IMR-90 (cell line): ENCODE data around the gene TCF4. TPM values are rescaled to one million over a fixed set of nuclear protein-coding genes. Genes with fewer than 3 reads are reported as not detected.
A peak's percentile ranks its signal among the peaks of the same experiment; 100 is the strongest.

Source experiments
- ATAC-seq: fragments of 200-7000 bp; cut with Tn5 transposase; 2 replicates; pipeline ENCODE4 v1.9.1; 2020; ENCODE audit warnings: low read depth, mild to moderate bottlenecking, moderate library complexity
- BruUV-seq: library from RNA; stranded (reverse); fragments of 400-500 nt; replicated peaks from 2 replicates; lab custom pipeline; 2021; lab: Mats Ljungman, UMichigan
- CTCF ChIA-PET: fragments of 300-600 bp; formaldehyde crosslinking; extraction: SDS; loops from one replicate; lab custom pipeline; 2021; ENCODE audit warnings: antibody characterized with exemption; lab: Yijun Ruan, JAX
- POLR2A ChIA-PET: fragments of 300-600 bp; sonication (Branson Sonifier 250); formaldehyde crosslinking; loops from one replicate; lab custom pipeline; 2022; ENCODE audit warnings: antibody characterized with exemption; ENCODE audit not compliant: unreplicated experiment; lab: Charles Lee
- DNase-seq: peaks from one replicate; pipeline ENCODE4 v3.0.0; 2013
- H2AFZ ChIP-seq: replicated peaks from 2 replicates; pipeline ENCODE3; 2013; ENCODE audit warnings: low read length, mild to moderate bottlenecking; ENCODE audit not compliant: poor library complexity
- H2AK5ac ChIP-seq: 2 replicates; pipeline ENCODE4 v1.6.1; 2013; ENCODE audit warnings: low read depth, low read length, inconsistent platforms
- H2AK9ac ChIP-seq: replicated peaks from 2 replicates; pipeline ENCODE3; 2013; ENCODE audit warnings: mild to moderate bottlenecking, low read depth, low read length, moderate library complexity; ENCODE audit not compliant: poor library complexity
- H2BK120ac ChIP-seq: 2 replicates; pipeline ENCODE4 v1.6.1; 2013; ENCODE audit warnings: low read depth, low read length, inconsistent platforms
- H2BK15ac ChIP-seq: 3 replicates; pipeline ENCODE4 v1.6.1; 2013; ENCODE audit warnings: low read depth, low read length, inconsistent platforms
- H2BK20ac ChIP-seq: 2 replicates; pipeline ENCODE4 v1.6.1; 2013; ENCODE audit warnings: low read depth, mild to moderate bottlenecking, inconsistent platforms, low read length, moderate library complexity
- H2BK5ac ChIP-seq: 2 replicates; pipeline ENCODE4 v1.6.1; 2013; ENCODE audit warnings: mild to moderate bottlenecking, low read depth, low read length, inconsistent platforms; ENCODE audit not compliant: poor library complexity, severe bottlenecking
- H3K14ac ChIP-seq: replicated peaks from 2 replicates; pipeline ENCODE4 v1.6.1; 2013; ENCODE audit warnings: low read depth, low read length, inconsistent platforms
- H3K18ac ChIP-seq: 2 replicates; pipeline ENCODE4 v1.6.1; 2013; ENCODE audit warnings: low read depth, low read length, control low read depth
- H3K23ac ChIP-seq: 2 replicates; pipeline ENCODE4 v1.6.1; 2013; ENCODE audit warnings: low read depth, low read length, inconsistent platforms
- H3K27ac ChIP-seq: 2 replicates; pipeline ENCODE4 v1.5.1; 2013; ENCODE audit warnings: mild to moderate bottlenecking, control low read depth, low read length; ENCODE audit not compliant: insufficient read depth
- H3K27me3 ChIP-seq: 2 replicates; pipeline ENCODE4 v1.6.1; 2013; ENCODE audit warnings: low read length; ENCODE audit not compliant: control insufficient read depth, insufficient read depth
- H3K36me3 ChIP-seq: 2 replicates; pipeline ENCODE4 v1.6.1; 2013; ENCODE audit warnings: low read length, mixed read lengths; ENCODE audit not compliant: control insufficient read depth, insufficient read depth
- H3K4ac ChIP-seq: 2 replicates; pipeline ENCODE4 v1.6.1; 2013; ENCODE audit warnings: low read depth, low read length, inconsistent platforms
- H3K4me1 ChIP-seq: 2 replicates; pipeline ENCODE4 v1.6.1; 2013; ENCODE audit warnings: low read length, mixed read lengths; ENCODE audit not compliant: control insufficient read depth, insufficient read depth
- H3K4me2 ChIP-seq: 2 replicates; pipeline ENCODE4 v1.6.1; 2013; ENCODE audit warnings: low read depth, mild to moderate bottlenecking, control low read depth, low read length, moderate library complexity
- H3K4me3 ChIP-seq: 2 replicates; pipeline ENCODE4 v1.5.1; 2013; ENCODE audit warnings: low read depth, mild to moderate bottlenecking, control low read depth, low read length, moderate library complexity; ENCODE audit not compliant: insufficient read depth
- H3K56ac ChIP-seq: 2 replicates; pipeline ENCODE4 v1.6.1; 2013; ENCODE audit warnings: low read length, inconsistent platforms; ENCODE audit not compliant: insufficient read depth; ENCODE audit errors: extremely low read depth
- H3K79me1 ChIP-seq, 2 experiments: 2 replicates each; pipeline ENCODE4 v1.6.1; 2013; ENCODE audit warnings: low read length in 2 of 2, inconsistent platforms in 1 of 2, low read depth in 1 of 2
- H3K9ac ChIP-seq: 2 replicates; pipeline ENCODE4 v1.6.1; 2013; ENCODE audit warnings: low read depth, low read length, control low read depth
- H3K9me1 ChIP-seq: 2 replicates; pipeline ENCODE4 v1.6.1; 2013; ENCODE audit warnings: low read length, inconsistent platforms; ENCODE audit not compliant: insufficient read depth
- H3K9me3 ChIP-seq: 2 replicates; pipeline ENCODE4 v1.6.1; 2013; ENCODE audit warnings: low read length; ENCODE audit not compliant: control insufficient read depth, insufficient read depth
- H4K20me1 ChIP-seq: 2 replicates; pipeline ENCODE4 v1.6.1; 2013; ENCODE audit warnings: low read length, inconsistent platforms; ENCODE audit not compliant: insufficient read depth
- H4K5ac ChIP-seq: 2 replicates; pipeline ENCODE4 v1.6.1; 2013; ENCODE audit warnings: mild to moderate bottlenecking, low read depth, low read length, control low read depth
- H4K8ac ChIP-seq, 2 experiments: 2 replicates each; pipeline ENCODE4 v1.6.1; 2013; ENCODE audit warnings: low read depth in 2 of 2, low read length in 2 of 2, control low read depth in 1 of 2, inconsistent platforms in 1 of 2
- H4K91ac ChIP-seq: 2 replicates; pipeline ENCODE4 v1.6.1; 2013; ENCODE audit warnings: low read depth, low read length, inconsistent platforms; ENCODE audit not compliant: insufficient read depth
- ELK1 ChIP-seq: fragments of 150-350 bp; IDR thresholded peaks from 2 replicates; pipeline ENCODE4 v1.6.1; 2016; ENCODE audit warnings: low read depth, mild to moderate bottlenecking, low read length, moderate library complexity, borderline replicate concordance
- MAFK ChIP-seq: IDR thresholded peaks from 2 replicates; pipeline ENCODE4 v1.6.1; 2012; ENCODE audit warnings: low read depth, low read length, improper control_type of control experiment
- NFE2L2 ChIP-seq: fragments of 150-350 bp; IDR thresholded peaks from 2 replicates; pipeline ENCODE4 v1.6.1; 2016; ENCODE audit warnings: low read depth, mild to moderate bottlenecking, low read length
- WGBS, 2 experiments: methylation state at CpG; one replicate each; pipeline versions ENCODE4 v1.1.5 to v1.1.7; 2013; ENCODE audit warnings: missing lambda C conversion rate in 2 of 2; ENCODE audit not compliant: insufficient read length in 1 of 2; ENCODE audit errors: extremely low coverage in 2 of 2; 5-methylcytosine and 5-hydroxymethylcytosine counted together
- dilution Hi-C: fragments of 300-500 bp; cut with HindIII; formaldehyde crosslinking; loops from one replicate; pipeline ENCODE4 v1.14.3; 2018; ENCODE audit warnings: low sequenced_read_pairs; ENCODE audit not compliant: unreplicated experiment
- in situ Hi-C: fragments of 300-500 bp; cut with MboI; formaldehyde crosslinking; loops from 3 replicates; pipeline ENCODE4 v1.14.3; 2019; ENCODE audit warnings: low sequenced_read_pairs, inconsistent platforms, mixed read lengths
- intact Hi-C: fragments of 100-400 bp; cut with micrococcal nuclease; formaldehyde crosslinking; loops from 2 replicates; pipeline ENCODE4 v1.10.0; 2022
- polyA plus RNA-seq, 3 experiments: library from polyadenylated mRNA; depleted of rRNA; stranded (reverse); fragments of >200 nt; gene quantifications; 2 replicates each; pipeline ENCODE4 v1.2.3, GENCODE V29; 2012; ENCODE audit warnings: low replicate concordance in 1 of 3
- total RNA-seq: library from RNA; depleted of rRNA; stranded (reverse); fragments of >200 nt; gene quantifications from 2 replicates; pipeline ENCODE4 v1.2.3, GENCODE V29; 2012

TCF4 gene
- total and polyA plus RNA-seq, 2 of the 4 experiments (the other 2 are of a cell fraction) = 30.0 to 87.1 TPM

GRCh38 chr18:55345103-55345950, 242.7 kb downstream of the TCF4 start:
- peaks cover 4% of the 10 kb centered on the region for H3K36me3 ChIP-seq
- no peak overlapping the region for H3K4me2 ChIP-seq
- no peak overlapping the region for H2BK20ac ChIP-seq
- no peak overlapping the region for H2BK5ac ChIP-seq
- H4K8ac ChIP-seq = no peak overlapping the region
- intact Hi-C loops = loop anchor here (10.0 kb wide), 1 partner anchor 1049 kb away; no protein-coding TSS in a partner anchor
- no peak overlapping the region for H3K14ac ChIP-seq
- H2BK120ac ChIP-seq = no peak overlapping the region
- ATAC-seq (no peak), DNase-seq (no peak)
- no peak overlapping the region for H3K9ac ChIP-seq
- in situ Hi-C loops = no loop called here
- H3K9me1 ChIP-seq = peaks cover 3% of the 10 kb centered on the region; the same call in 1 of the 2 replicates
- peaks cover 8 to 27% of the 10 kb centered on the region in 2 experiments; a peak in 3 of 4 replicates for H3K79me1 ChIP-seq
- H2AFZ ChIP-seq = no peak overlapping the region
- no peak overlapping the region for H3K4ac ChIP-seq
- H3K23ac ChIP-seq = no peak overlapping the region
- H2AK9ac ChIP-seq = no peak overlapping the region
- H3K4me1 ChIP-seq = peaks cover 2% of the 10 kb centered on the region
- no peak overlapping the region for H4K5ac ChIP-seq
- H3K27me3 ChIP-seq = no peaks in the 10 kb centered on the region
- CTCF ChIA-PET = interaction anchor here (0.5 to 1.0 kb wide), 3 partner anchors 35 to 1032 kb away, joined by 3 read pairs; no protein-coding TSS in a partner anchor
- TF ChIP-seq MAFK = peak; percentile 20; the same call in 1 of the 2 replicates
- TF ChIP-seq NFE2L2 = no peak
- no peak for TF ChIP-seq ELK1
- no peak overlapping the region for H3K56ac ChIP-seq
- H4K91ac ChIP-seq = no peak overlapping the region
- no peak overlapping the region for H3K4me3 ChIP-seq
- H2BK15ac ChIP-seq = no peak overlapping the region
- BruUV-seq = no TSS peak
- no peak overlapping the region for H3K18ac ChIP-seq
- no peak overlapping the region for H2AK5ac ChIP-seq
- POLR2A ChIA-PET = no interaction called here
- no CpG with 5 or more reads among the region's 7 CpGs for WGBS, 2 experiments
- H4K20me1 ChIP-seq = 0 out of 2 replicates have a peak, but pooled peaks cover 4% of the 10 kb centered on the region
- H3K9me3 ChIP-seq = no peaks in the 10 kb centered on the region
- no peak overlapping the region for H3K27ac ChIP-seq
- dilution Hi-C loops = no loop called here
